ENCODE data around the gene DICER1. TPM values are rescaled to one million over a fixed set of nuclear protein-coding genes. Genes with fewer than 3 reads are reported as not detected.

The DICER1 gene
- total RNA-seq, 1 experiment from 2014 or later = 14.0 TPM

DNA sequence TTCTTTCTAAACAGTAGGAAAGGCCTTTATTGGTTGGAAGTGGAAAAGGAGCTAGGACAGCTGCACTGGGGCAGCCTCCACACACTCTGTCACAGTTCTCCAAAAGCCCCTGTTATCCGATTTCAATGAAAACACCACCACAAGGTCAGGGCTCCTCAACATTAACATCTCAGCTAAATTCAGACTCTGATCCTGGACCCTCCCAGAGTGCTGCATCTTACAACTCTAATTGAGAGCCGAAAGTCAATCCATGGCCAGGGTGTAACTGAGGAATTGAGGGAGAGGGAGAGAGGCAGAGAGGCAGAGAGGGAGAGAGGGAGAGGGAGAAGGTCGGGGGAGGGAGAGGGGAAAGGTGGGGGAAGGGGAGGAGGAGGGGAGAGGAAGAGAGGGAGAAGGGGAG, 32.1 kb downstream of the DICER1 start:
- no peak for DNase-seq (ENCODE audit: low spot score)

DNA sequence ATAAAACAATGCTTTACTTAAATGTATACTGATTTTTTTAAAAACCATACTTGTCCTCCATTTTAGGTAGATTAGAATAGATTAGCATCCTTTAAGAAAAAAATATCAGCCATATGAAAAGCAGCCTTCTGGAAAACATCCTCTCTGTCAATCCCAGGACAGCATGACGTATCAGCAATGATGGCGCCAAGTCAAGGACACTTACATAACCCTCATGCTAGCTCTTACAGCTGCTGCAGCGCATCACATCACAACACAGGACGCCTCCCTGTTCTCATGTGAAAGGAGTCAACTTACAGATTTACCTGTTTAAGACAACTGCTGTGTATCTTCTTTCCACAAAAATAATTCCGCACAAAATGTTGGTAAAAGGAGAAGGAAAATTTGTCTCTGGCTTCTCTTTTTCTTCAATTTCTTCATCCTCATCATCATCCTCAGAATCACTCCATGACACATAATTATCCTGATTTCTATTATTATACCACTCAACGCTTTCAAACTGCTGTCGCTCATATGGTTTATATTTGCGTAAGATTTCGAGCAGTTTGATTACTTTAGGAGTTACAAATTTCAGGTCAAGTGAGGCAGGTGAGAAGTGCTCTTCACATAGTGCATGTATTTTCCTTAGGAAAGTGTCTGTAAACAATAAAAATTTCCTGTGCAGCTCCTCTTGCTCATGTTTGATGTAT, 33.3 kb downstream of the DICER1 start:
- DNase-seq (ENCODE audit: low spot score) = no peak

DNA sequence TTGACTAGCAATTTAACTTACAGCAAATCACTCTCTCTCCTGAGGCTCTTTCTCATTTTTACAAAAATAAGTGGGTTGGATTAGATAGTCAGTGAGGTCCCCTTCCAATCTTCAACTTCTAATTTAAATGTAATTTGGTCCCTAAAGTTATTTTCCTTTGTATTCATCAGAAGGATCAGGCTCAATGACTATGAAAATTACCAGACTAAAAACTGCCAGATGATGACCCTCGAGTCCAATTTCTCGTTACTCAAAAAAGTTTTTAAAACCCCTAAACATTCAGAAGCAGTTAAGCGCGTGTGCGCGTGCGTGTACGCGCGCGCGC, 34.7 kb downstream of the DICER1 start:
- no peak for DNase-seq (ENCODE audit: low spot score)

DNA sequence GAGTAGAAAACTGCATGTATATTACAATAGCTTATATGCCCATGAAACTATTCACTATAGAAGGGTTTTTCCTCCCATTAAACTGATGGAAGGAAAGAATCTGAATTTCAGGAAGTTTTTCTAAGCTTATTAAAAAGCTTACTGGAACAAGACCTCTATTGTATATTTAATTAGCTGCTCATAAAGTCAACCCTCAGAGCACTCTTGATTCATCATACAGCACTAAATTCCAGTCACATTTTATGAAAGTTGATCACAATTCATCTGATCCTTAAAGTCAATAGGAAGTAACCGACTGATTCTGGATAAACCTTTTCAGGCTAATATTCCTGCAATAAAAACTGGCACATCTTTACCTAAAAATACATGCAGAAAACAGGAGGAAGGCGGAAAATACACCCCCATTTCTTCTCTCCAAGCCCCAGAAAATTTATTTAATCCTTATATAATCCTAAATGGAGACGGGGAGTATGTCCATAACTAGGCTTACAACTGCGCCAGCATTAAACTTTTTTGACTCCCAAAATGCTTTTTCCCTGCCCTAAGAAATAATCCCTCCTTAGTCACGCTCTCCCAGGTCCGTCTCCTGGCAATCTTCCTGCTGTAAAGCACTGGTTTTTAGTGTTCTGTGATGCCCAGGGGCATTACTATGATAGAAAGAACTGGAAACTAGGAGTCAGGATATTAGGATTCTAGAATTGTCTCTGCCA, 35.3 kb downstream of the DICER1 start:
- DNase-seq (ENCODE audit: low spot score) = no peak

DNA sequence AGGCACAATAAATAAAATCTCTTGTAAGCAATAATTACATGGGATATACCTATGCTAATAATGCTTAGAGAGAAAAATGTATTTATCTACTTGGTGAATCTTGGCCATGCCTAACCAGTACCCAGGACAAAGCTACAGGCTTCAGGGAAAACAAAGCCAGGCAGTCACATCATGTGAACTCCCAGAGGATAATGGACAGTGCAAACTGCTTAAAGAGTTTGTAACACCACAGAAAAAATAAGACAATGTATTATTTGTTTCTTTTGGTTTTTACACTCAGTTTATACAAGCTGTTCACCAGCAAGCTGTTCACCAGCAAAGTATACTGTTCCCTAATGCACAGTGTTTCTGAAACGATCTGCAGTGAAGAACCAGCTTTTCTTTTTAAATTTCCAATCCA, 38.0 kb downstream of the DICER1 start:
- no peak for DNase-seq (ENCODE audit: low spot score)

DNA sequence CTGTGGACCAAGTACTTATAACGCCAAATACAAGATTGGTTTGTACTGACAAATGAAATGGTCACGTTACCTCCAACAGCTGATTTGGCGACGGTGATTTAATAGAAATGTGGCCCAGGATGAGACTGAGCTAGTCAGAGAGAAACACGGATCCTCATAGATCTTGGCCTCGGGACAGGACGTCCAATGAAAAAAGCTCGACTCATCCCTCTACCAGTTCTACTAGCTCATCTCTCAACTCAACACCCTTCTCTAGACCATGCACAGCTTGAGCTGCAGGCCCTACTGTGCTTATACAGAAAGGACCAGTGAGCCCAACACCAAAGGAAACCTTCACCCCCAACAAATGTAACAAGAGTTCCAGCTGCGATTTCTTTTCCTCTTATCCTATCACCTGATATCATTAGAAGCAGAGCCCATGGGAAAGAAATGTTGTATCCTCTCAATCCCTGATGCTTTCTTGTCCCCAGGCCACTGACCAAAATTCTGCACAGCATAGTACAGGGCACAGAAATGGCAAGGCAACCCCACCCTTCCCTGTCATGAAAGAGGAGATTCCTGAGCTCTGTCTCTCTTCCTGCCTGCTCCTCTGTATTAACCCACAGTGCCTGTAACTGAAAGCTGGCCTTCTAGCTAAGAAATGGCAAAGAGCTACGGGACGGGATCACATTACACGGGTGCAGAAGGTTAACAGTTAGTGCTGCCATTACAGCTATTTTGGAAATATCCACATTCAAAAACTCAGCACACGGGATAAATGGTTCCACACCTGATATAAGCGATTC, 39.2 kb downstream of the DICER1 start:
- DNase-seq (ENCODE audit: low spot score) = no peak

DNA sequence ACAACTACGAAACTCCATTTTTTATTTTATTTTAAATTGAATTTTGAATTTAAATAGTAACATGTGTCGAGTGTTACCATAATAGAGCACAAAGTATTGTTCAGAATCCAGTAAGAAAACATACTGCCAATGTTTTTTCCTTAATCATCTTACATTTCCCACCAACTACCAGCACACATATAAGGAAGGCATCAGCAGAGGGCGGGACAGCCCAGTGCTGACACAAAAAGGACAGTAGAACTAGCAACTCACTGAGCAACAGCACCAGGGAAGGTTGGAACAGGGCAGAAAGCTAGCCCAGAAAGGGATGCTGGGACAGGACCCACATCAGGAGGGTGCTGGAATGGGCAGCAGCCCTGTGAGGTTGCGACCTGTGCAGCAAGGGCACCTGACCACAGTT, 43.9 kb downstream of the DICER1 start:
- DNase-seq (ENCODE audit: low spot score) = no peak

DNA sequence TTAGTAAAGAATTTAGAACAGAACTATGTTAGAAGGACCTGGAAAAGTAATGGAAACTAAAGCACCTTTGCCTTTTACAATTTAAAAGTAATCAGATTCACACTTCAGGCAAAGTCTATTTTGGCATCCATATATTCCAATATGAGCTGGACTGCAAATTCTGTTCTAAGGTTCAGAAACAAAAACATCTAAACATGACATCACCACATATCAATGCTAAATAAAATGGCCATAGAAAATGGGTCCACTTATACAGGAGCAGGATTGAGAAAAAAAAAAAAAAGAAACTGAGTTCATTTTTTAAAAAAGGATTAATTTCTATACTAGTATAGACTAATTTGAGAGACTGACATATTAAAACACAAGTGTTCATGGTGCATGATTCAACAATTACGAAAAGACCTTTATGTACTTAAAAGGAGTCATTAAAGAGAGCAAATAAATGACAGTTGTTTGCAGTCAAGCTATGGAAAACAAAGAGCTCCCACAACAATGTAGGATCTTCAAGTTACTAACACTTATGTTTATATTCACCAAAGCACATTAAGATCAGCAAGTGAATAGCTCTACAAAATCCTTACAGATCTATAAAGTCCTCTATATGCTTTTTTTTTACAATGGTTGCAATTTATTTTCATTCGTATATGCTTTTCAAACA, 45.7 kb downstream of the DICER1 start:
- DNase-seq (ENCODE audit: low spot score) = no peak

DNA sequence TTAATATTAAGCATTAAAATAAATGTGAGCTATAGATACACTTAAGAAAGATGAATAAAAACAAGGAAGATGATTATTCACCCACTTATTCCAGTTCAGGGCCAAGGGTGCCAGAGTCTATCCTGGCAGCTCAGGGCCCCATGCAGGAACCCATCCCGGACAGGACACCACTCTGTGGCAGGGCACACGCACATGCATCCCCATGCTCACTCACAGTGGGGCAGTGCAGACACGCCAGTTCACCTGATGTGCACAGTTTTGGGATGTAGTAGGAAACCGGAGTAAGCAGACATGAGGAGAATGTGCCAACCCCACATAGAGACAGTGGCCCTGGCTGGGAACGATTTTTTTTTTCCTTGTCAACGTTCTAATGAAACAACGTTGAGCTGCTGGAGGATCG, 47.2 kb downstream of the DICER1 start:
- DNase-seq (ENCODE audit: low spot score) = no peak

DNA sequence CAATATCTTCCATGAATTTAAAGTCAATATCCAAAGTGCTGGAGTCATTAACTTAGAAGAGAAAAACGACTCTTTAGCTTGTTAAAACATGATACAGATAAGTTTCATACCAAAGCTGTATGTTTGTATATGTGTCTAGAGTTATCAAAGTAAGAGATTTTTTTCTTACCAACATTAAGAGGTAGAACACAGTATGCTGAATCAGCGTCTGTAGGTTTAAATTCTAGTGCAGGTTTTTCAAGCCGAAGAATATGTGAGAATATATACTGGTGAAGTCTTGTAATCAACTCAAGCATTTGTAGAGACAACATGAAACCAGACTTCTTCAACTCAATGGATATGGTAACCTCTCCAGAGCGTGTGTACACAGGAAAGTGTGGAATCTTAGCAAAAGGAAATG, 49.6 kb downstream of the DICER1 start:
- no peak for DNase-seq (ENCODE audit: low spot score)

DNA sequence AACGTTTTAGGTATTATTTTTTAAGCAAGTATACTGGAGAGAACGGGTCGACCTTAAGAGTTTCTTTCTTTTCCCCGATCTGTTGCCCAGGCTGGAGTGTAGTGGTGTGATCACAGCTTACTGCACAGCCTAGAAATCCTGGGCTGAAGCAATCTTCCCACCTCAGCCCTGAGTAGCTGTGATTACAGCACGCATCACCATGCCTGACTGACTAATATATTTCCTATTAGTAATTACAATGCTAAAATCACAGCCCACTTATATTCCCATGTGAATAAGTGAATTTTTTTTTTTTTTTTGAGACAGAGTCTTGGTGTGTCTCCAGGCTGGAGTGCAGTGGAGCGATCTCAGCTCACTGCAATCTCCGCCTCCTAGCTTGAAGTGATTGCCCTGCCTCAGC, 50.4 kb downstream of the DICER1 start:
- DNase-seq (ENCODE audit: low spot score) = no peak

DNA sequence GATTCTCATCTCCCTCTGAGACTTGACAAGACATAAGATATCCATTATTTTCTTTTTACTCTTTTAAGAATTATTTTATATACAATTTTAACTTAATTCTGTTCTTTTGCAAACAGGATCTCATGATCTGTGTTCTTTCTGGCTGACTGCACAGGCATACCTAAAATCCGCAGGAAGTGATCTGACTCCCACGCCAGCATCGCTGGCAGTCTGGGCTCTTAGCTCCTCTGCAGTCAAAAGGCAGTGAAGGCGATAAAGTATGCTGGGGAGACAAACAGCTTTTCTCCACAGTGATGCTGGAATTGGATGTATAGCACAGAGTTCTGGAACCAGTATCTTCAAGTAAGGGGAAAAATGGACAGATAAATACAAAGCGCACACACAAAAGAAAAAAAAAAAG, 52.4 kb downstream of the DICER1 start:
- DNase-seq (ENCODE audit: low spot score) = no peak

DNA sequence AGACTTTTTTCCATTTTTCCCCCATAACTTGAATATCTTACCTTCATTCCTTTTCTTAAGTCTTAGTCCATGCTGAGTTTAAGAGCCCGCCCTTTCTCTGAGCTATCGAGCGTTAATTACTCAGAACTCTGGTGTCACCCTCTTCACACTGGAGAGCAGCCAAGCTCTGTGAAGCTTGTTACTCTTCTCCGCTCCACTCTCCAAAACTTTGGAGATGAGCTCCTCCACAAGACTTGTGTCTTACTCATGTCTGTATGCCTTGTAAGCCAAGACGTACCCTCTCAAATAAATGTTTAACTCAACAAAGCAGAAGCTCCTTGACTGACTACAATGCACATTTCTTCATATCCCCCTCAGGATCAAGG, 54.7 kb downstream of the DICER1 start:
- no peak for DNase-seq (ENCODE audit: low spot score)

DNA sequence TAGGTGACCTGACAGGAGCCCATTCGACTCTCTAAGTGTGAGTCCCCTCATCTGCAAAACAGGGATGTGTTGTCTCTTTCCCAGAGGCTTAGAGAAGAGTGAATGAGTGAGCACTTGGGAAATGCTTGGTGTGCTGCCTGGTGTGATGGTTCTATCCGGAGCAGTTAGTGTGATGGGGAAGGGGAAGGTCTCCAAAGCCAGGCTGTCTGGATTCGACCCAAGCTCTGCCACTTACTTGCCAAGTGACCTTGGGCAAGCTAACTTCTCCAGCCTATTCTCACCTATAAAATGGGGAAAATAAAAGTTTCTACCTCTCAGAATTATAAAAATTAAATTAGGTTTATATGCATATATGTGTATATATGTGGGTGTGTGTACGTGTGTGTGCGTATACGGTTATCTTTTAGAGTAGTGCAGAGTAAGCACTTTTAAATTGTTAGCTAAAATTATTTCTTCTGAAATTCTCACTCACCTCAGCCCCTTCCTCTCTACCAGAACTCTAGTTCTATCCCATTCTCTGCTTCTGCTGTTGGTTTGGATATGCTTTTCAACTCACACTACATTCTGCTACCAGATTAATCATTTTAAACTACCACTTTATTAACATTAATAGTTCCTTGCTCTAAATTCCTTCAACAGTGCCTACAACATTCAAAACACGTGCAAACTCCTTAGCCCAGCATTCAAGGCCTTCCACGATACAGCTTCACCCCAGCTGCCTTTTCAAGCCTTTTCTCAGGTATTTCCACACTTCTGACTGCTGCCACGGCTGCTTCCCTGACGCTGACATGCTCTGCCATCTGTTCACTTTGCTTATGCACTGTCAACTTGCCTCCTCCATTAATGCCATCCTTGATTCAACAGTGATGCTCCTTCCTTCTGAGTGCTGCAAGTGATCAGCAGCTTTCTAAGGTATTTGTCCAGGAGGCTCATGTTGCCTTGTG, 55.3 kb downstream of the DICER1 start:
- no peak for DNase-seq (ENCODE audit: low spot score)

DNA sequence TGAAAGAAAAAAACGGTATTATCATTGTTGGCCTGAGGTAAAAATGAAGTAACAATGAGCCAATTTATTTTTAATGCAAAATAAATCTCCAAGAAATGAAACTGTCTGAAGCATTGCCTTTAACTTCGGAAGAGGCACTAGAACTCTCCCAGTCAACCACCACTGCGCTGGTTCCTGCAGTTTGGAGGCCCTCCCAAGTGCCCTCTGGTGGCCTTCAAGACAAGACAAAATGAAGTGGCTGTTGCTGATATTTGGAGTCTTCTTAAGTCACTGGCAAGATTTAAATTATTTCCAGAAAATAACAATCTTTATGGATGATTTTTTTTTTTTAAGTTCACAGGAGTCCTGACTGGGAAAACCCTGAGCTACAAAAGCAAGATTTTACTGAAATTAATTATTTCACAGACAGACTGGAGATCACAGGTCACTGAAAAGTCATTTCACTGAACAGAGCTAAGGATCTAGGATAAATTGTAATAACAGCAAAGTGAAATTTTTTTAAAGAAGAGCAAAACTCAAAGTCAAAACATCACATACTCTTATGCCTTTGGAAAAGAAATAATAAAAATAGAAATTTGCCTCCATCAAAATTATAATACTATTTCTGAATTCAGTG, 58.2 kb downstream of the DICER1 start:
- DNase-seq (ENCODE audit: low spot score) = peak; percentile 65

DNA sequence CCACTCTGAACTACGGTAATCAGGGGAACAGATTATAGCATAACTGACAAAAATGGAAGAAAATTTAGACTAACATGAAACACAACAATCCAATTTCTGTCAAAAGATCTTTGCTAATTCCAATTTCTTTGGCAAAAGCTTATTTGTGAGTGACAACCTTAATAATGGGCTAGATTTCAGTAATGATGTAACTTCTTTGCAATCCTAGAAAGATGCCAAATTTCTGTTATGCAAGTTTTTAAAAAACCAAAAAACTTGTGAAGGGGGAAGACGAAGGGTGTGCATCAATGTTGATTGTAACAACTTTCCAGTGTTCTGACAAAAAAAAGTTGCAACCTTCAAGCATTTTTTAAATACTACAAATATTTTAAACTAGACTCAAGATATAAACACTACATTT, 59.9 kb downstream of the DICER1 start:
- DNase-seq (ENCODE audit: low spot score) = no peak

DNA sequence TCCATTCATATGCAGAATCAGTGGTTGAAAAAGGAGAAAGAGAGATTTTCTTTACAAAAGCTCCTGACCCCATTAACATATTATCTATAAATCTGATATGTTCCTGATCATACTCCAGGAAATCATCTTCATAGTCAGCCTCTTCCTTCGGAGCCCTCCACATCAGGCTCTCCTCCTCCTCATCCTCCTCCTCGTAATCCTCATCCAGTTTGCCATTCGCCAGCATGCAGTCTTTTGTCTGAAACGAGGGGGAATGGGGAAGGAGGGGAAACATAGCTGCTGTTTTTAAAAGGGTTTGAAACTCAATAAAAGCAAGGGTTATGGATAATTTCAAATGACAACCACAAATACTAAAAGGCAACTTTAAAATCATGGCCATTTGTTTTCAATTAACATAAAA, 60.9 kb downstream of the DICER1 start:
- DNase-seq (ENCODE audit: low spot score) = no peak

DNA sequence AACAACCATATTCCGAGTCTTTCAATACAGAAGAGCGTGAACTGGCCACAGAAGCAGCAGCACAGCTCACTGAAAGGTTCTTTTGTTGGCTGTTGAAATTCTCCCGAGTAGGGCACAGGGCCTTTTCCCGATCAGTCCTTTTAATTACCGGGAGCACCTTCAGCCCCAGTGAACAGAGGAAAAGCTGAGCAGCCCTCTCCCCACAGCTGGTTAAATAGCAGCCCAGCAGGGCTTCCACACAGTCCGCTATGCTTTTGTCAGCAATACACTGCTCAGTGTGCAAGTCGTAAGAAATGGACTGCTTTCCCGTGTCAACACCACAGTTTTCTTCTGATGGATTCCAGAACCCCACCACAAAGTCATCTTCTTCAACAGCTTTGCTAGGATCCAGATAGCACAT, 61.3 kb downstream of the DICER1 start:
- DNase-seq (ENCODE audit: low spot score) = no peak

DNA sequence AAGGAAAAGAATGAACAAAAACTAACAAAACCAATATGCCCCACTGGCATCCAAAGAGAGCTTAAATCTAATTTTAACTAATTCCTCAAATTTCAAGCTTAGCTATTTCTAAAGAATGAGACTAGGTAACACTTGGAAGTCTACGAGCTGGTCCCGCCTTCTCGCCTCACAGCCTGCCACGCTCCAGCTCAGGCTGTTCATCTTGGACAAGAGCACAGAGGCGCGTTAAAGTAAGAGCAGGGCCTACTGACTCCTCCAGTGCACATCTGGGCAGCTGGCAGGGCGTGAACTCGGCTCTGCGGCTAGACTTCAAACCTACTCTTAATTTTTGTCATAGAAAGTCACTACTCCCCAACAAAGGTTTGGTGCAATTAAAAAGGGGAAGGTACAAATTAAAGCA, 64.6 kb downstream of the DICER1 start:
- DNase-seq (ENCODE audit: low spot score) = no peak

DNA sequence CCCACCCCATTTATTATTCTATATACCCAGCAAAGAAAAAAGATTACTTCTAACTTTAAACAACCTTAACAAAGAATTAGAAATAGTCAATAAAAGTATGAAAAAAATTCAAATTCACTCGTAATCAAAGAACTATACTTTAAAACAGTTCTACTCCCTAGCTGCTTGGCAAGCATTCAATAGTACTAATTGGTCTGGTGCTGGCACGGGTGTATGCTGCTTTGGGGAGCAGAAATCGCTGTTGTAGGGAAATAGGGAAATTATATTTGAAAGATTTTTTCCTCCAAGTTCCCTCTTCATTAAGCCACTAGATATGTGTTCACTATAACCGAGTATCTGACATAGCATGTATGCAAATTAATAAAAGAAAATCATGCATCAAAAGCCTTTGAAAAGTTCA, 65.7 kb downstream of the DICER1 start:
- no peak for DNase-seq (ENCODE audit: low spot score)

DNA sequence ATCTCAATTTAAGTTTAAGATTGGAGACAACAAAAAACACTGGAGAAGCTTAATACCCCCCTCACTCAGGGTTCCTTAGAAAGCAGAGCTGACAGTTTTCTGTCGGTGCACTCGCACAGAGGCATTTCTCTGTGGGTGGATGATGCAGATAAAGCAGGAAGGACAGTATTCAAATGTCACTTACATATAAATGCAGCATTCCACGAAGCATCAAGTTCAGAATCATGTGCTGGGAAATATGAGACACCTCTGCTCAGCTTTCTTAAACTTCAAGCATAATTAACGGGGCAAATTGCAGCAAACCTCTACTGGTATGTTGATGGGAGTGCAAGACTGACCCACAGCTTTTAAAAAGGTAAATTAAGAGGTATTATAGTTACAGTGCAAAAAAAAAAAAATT, 68.7 kb downstream of the DICER1 start:
- DNase-seq (ENCODE audit: low spot score) = no peak
